Breast epithelium (tissue), 4 donors: ENCODE measurements around the gene PTPRN2. TPM values are rescaled to one million over a fixed set of nuclear protein-coding genes. Genes with fewer than 3 reads are reported as not detected.
A peak's percentile ranks its signal among the peaks of the same experiment; 100 is the strongest.

Source experiments
- DNase-seq, 2 donors: peaks; one replicate each; pipeline ENCODE4 v3.0.0-alpha.2; 2019; ENCODE audit warnings: low spot score in 2 of 2
- H3K27ac ChIP-seq, 2 donors: fragments of 200-600 bp; sonication (generic) in 1 of 2; one replicate each; pipeline ENCODE4 v1.5.1; 2016 to 2019; ENCODE audit warnings: mild to moderate bottlenecking in 1 of 2
- H3K27me3 ChIP-seq, 2 donors: fragments of 200-600 bp; sonication (generic) in 1 of 2; one replicate each; pipeline versions ENCODE4 v1.5.1 to v1.6.0; 2017 to 2019; ENCODE audit warnings: control low read depth in 1 of 2, mild to moderate bottlenecking in 1 of 2
- H3K36me3 ChIP-seq: fragments of 200-600 bp; one replicate; pipeline ENCODE4 v1.5.1; 2019
- H3K4me1 ChIP-seq, 2 donors: fragments of 200-600 bp; sonication (generic); one replicate each; pipeline ENCODE4 v1.5.1; 2016 to 2019; ENCODE audit warnings: control low read depth in 1 of 2
- H3K4me3 ChIP-seq, 3 donors: fragments of 200-600 bp; sonication (generic); 1 replicate in 2 of 3; 2 replicates in 1 of 3; pipeline ENCODE4 v1.5.1; 2016 to 2019; ENCODE audit warnings: mild to moderate bottlenecking in 3 of 3, moderate library complexity in 2 of 3
- H3K9me3 ChIP-seq, 2 donors: fragments of 200-600 bp; sonication (generic) in 1 of 2; one replicate each; pipeline ENCODE4 v1.5.1; 2016 to 2019; ENCODE audit warnings: control low read depth in 1 of 2
- POLR2A ChIP-seq: fragments of 450-650 bp; IDR thresholded peaks from one replicate; pipeline ENCODE4 v1.6.1; 2016; ENCODE audit warnings: antibody characterized with exemption, mild to moderate bottlenecking, moderate library complexity
- POLR2AphosphoS5 ChIP-seq, 3 donors: sonication (generic); formaldehyde crosslinking; IDR thresholded peaks; one replicate each; pipeline ENCODE4 v1.6.1; 2017; ENCODE audit warnings: antibody characterized with exemption in 3 of 3
- intact Hi-C: fragments of 100-400 bp; cut with DNase I; formaldehyde crosslinking; loops from one replicate; pipeline ENCODE4 v1.15.1; 2023; ENCODE audit warnings: low total_unique reads
- total RNA-seq, 3 donors: library from RNA; depleted of rRNA; stranded (reverse); fragments of >200 nt; gene quantifications; one replicate each; pipeline ENCODE4 v1.1.0, GENCODE V29; 2016
- TF ChIP-seq, protein P1 (sequence below), 3 donors: fragments of 450-650 bp; IDR thresholded peaks; one replicate each; pipeline ENCODE4 v1.5.1; 2016 to 2017; ENCODE audit warnings: antibody characterized with exemption in 3 of 3, mild to moderate bottlenecking in 3 of 3, moderate library complexity in 3 of 3

The PTPRN2 gene
- total RNA-seq, 3 donors from 2014 or later = 1.6 to 2.2 (median 2.2) TPM

DNA sequence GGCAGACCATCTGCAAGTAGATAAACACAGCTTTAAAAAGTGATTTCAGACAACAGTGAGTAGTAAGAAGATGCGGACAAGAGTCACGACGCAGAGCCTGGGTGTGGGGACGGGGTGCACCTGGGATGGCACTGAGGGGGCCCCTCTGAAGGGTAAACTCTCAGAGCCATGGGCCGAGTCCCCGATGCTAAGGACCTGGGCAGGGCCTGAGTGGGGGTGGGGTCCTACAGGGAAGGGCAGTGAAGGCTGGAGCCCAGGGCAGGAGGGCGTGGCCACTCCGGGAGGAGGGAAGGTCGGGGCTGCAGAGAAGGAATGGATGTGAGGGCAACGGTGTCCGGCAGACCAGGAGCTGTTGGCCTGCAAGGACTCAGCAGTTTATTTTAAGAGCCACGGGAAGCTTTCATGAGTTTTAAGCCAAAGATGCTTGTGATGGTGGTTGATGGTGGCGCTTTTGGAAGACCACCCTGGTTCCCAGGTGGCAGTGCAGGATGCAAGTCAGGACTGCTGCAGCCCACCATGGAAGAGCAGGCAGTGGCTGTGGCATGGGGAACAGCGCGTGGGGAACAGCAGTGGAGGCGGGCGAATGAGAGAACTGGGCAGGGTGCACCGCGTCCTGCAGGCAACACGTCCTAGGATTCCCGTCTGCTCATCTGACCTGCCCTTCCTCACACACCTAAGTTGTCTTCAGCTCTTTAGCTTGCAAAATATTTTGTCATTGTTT lies 954.0 kb downstream of the PTPRN2 start:
- Histone ChIP-seq H3K27ac (no peak overlapping the region), H3K4me3 (no peak overlapping the region), H3K4me1 (no peaks in the 10 kb centered on the region), H3K36me3 (no peaks in the 10 kb centered on the region), H3K27me3 (peaks cover 0 to 4% of the 10 kb centered on the region in 2 donors), H3K9me3 (peaks cover 0 to under 1% of the 10 kb centered on the region in 2 donors)
- no peak for TF ChIP-seq POLR2A
- TF ChIP-seq POLR2AphosphoS5 (IDR thresholded peaks at IDR 0.05) = no peak
- TF ChIP-seq, protein P1, sequence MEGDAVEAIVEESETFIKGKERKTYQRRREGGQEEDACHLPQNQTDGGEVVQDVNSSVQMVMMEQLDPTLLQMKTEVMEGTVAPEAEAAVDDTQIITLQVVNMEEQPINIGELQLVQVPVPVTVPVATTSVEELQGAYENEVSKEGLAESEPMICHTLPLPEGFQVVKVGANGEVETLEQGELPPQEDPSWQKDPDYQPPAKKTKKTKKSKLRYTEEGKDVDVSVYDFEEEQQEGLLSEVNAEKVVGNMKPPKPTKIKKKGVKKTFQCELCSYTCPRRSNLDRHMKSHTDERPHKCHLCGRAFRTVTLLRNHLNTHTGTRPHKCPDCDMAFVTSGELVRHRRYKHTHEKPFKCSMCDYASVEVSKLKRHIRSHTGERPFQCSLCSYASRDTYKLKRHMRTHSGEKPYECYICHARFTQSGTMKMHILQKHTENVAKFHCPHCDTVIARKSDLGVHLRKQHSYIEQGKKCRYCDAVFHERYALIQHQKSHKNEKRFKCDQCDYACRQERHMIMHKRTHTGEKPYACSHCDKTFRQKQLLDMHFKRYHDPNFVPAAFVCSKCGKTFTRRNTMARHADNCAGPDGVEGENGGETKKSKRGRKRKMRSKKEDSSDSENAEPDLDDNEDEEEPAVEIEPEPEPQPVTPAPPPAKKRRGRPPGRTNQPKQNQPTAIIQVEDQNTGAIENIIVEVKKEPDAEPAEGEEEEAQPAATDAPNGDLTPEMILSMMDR (IDR thresholded peaks at IDR 0.05) = no peak
- no peak for DNase-seq
- intact Hi-C loops = no loop called here

DNA sequence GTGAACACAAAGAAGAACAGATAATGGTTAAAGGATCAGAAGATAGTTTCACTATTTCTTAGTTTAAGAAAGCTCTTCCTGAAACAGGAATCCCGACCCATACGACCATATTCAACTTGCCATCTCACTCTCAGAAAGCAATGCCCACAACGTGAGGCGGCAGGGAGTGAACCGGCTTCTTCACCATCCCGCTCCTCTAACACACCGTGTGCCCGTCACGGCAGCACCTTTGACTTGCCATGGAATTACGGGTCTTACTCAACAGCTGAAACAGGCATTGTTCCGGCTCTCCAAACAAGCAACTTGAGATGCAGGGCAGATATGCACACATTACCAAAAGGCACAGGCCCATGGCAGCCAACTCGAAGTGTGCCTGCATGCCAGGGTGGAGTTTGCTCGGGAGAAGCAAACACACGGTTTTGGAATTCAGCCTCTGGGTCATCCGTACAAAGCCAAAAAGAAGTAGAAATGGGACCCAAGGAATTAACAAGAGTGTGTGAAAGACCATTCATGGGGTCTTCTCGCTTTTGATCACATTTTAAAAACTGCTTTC lies 957.2 kb downstream of the PTPRN2 start:
- H3K4me3 ChIP-seq = no peak overlapping the region
- DNase-seq = peak in 1 of 2 donors; percentile 51
- TF ChIP-seq POLR2AphosphoS5 (IDR thresholded peaks at IDR 0.05) (no peak), POLR2A (no peak)
- TF ChIP-seq, protein P1 (IDR thresholded peaks at IDR 0.05) = no peak
- H3K27me3 ChIP-seq = peaks cover 0 to 4% of the 10 kb centered on the region in 2 donors
- no peaks in the 10 kb centered on the region for H3K9me3 ChIP-seq
- intact Hi-C loops = no loop called here
- no peaks in the 10 kb centered on the region for H3K36me3 ChIP-seq
- H3K4me1 ChIP-seq = no peaks in the 10 kb centered on the region
- H3K27ac ChIP-seq = no peak overlapping the region

DNA sequence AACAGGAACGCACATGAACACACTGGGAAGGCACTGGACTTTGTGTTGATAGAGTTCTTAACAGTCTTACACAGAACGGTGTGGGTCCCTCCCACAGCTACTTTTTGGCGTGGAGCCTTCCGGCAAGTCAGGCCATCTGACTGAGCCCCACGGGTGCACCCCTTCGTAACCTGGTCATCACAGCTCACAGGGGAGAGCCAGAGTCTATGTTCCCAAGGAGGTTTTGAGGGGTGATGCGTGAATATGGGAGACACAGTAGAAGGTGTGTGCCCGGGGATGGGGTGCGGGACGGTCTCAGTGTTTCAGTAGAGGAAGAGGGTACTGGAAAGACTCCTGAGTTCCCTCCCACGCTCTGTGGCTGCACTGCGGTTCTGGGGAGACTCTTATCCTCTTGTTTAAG lies 959.2 kb downstream of the PTPRN2 start:
- DNase-seq = peak in 1 of 2 donors; percentile 19
- Histone ChIP-seq H3K27me3 (no peaks in the 10 kb centered on the region), H3K9me3 (no peaks in the 10 kb centered on the region), H3K36me3 (no peaks in the 10 kb centered on the region), H3K27ac (no peak overlapping the region), H3K4me1 (no peaks in the 10 kb centered on the region), H3K4me3 (no peak overlapping the region)
- TF ChIP-seq, protein P1 (IDR thresholded peaks at IDR 0.05) = no peak
- TF ChIP-seq POLR2A (no peak), POLR2AphosphoS5 (IDR thresholded peaks at IDR 0.05) (no peak)
- intact Hi-C loops = no loop called here

DNA sequence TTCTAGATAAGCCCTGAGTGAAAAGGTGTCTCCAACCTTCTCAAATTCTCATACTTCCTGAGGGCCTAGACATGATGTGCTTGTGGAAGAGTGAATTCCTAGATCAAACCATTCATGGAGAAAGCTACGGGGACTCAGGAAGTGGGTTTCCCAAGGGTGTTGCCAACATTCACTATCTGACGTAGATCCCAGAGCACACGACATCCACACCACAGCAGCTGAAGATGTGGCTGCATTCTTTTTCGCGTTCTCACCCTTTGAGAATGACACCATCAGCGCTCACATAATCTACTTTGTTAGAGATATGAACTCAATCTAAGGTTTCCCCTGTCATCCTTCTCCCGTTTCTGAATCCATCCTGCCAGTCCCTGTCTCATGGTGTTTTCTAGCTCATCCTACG lies 960.0 kb downstream of the PTPRN2 start:
- intact Hi-C loops = no loop called here

DNA sequence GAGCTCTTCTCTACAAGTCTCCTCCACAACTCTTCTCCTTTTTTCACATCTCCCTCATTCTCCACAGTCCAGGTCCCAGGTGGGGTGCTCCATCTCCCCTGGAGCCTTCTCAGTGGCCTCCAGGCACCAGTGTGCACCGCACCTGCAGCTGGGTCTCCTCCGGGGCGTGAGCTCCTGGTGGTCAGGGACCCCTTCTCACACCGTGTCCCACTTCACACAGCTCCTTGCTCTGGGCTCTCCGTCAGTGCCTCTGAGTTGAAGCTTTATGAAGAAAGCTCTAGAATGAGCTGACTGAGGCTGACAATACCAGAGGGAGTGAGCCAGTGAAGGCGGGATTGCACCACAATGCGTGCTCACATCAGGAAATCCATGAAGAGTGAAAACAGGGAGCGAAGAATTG lies 960.6 kb downstream of the PTPRN2 start:
- Histone ChIP-seq H3K27ac (no peak overlapping the region), H3K4me1 (no peaks in the 10 kb centered on the region), H3K27me3 (no peaks in the 10 kb centered on the region), H3K9me3 (no peaks in the 10 kb centered on the region), H3K4me3 (no peak overlapping the region), H3K36me3 (no peaks in the 10 kb centered on the region)
- no peak for TF ChIP-seq POLR2A
- TF ChIP-seq POLR2AphosphoS5 (IDR thresholded peaks at IDR 0.05) = no peak
- TF ChIP-seq, protein P1 (IDR thresholded peaks at IDR 0.05) = no peak
- intact Hi-C loops = no loop called here
- DNase-seq = peak in 1 of 2 donors; percentile 20

More for the DNA sequence above, 960.0 kb downstream of the PTPRN2 start:
- Histone ChIP-seq H3K4me1 (no peaks in the 10 kb centered on the region), H3K9me3 (no peaks in the 10 kb centered on the region), H3K27ac (no peak overlapping the region), H3K27me3 (no peaks in the 10 kb centered on the region), H3K36me3 (no peaks in the 10 kb centered on the region), H3K4me3 (no peak overlapping the region)
- TF ChIP-seq POLR2A = no peak
- no peak for TF ChIP-seq POLR2AphosphoS5 (IDR thresholded peaks at IDR 0.05)
- TF ChIP-seq, protein P1 (IDR thresholded peaks at IDR 0.05) = no peak
- no peak for DNase-seq
